ENCODE data around the gene C6orf52. TPM values are rescaled to one million over a fixed set of nuclear protein-coding genes. Genes with fewer than 3 reads are reported as not detected.

Gene C6orf52
- total and polyA plus RNA-seq, 9 of the 15 experiments (the other 6 are each of a cell fraction or from before 2014, with no cell fraction given) = 6.7 to 37.0 (median 11.1) TPM

- TF ChIP-seq ARID4B (CRISPR knock-in tag; IDR thresholded peaks at IDR 0.05) (peak; percentile 87), POLR2H (tag; IDR thresholded peaks at IDR 0.05; ENCODE audit: low read depth) (peak; percentile 90), NR2F6 (CRISPR knock-in tag; IDR thresholded peaks at IDR 0.05) (0 out of 2 replicates have a peak, but pooled peaks have one; percentile 20), ATF4 (CRISPR knock-in tag; IDR thresholded peaks at IDR 0.05) (0 out of 2 replicates have a peak, but pooled peaks have one; percentile 11), NR2C2 (CRISPR knock-in tag; IDR thresholded peaks at IDR 0.05) (no peak), NR2C2 (tag; IDR thresholded peaks at IDR 0.05) (peak; percentile 10; the same call in 1 of the 2 replicates), ELF1 (tag; IDR thresholded peaks at IDR 0.05) (peak; percentile 57), PREB (CRISPR knock-in tag; IDR thresholded peaks at IDR 0.05) (no peak), RB1 (IDR thresholded peaks at IDR 0.05; ENCODE audit: low read depth) (peak; percentile 75; the same call in 1 of the 2 replicates), ZC3H4 (CRISPR knock-in tag; IDR thresholded peaks at IDR 0.05; ENCODE audit: borderline replicate concordance) (no peak), EP400 (IDR thresholded peaks at IDR 0.05) (peak; percentile 95), PML (IDR thresholded peaks at IDR 0.05; ENCODE audit: low read length) (peak; percentile 65), CUX1 (CRISPR knock-in tag; IDR thresholded peaks at IDR 0.05) (no peak), SMAD3 (CRISPR knock-in tag; conservative IDR thresholded peaks at IDR 0.05) (no peak), JUND (IDR thresholded peaks at IDR 0.05; ENCODE audit: borderline replicate concordance, low read depth, low read length) (peak; percentile 61), JUND (tag; IDR thresholded peaks at IDR 0.05; ENCODE audit: borderline replicate concordance, low read depth, low read length) (peak; percentile 6; the same call in 1 of the 3 replicates)
These were observed 28.6 kb upstream of the C6orf52 start, which contains the start of gene TMEM14C (continued) for GRCh38 chr6:10722820-10723566.
